Kidney epithelial cell (primary cell): ENCODE measurements around the gene DNAH8. TPM values are rescaled to one million over a fixed set of nuclear protein-coding genes. Genes with fewer than 3 reads are reported as not detected.
A peak's percentile ranks its signal among the peaks of the same experiment; 100 is the strongest.

Experiments
- DNase-seq: peaks from one replicate; pipeline ENCODE4 v3.0.0-alpha.2; 2010; ENCODE audit warnings: low read depth
- H3K27me3 ChIP-seq: 2 replicates; pipeline ENCODE4 v1.6.0; 2011; ENCODE audit warnings: low read length; ENCODE audit not compliant: control insufficient read depth, insufficient read depth
- H3K36me3 ChIP-seq: 2 replicates; pipeline ENCODE4 v1.5.1; 2011; ENCODE audit warnings: low read length; ENCODE audit not compliant: control insufficient read depth, insufficient read depth
- H3K4me3 ChIP-seq: 2 replicates; pipeline ENCODE4 v1.5.1; 2011; ENCODE audit warnings: low read depth, mild to moderate bottlenecking, control low read depth, low read length
- total RNA-seq: library from RNA; depleted of rRNA; stranded (reverse); fragments of >200 nt; gene quantifications from 2 replicates; pipeline ENCODE4 v1.2.3, GENCODE V29; 2015
- TF ChIP-seq, protein P1 (sequence below): IDR thresholded peaks from 2 replicates; pipeline ENCODE4 v1.5.1; 2011; ENCODE audit warnings: mild to moderate bottlenecking, moderate library complexity, low read length, control low read depth, inconsistent platforms; ENCODE audit not compliant: insufficient read depth, poor library complexity, severe bottlenecking

DNAH8 gene
- total RNA-seq, 1 donor from 2014 or later: not detected

DNA sequence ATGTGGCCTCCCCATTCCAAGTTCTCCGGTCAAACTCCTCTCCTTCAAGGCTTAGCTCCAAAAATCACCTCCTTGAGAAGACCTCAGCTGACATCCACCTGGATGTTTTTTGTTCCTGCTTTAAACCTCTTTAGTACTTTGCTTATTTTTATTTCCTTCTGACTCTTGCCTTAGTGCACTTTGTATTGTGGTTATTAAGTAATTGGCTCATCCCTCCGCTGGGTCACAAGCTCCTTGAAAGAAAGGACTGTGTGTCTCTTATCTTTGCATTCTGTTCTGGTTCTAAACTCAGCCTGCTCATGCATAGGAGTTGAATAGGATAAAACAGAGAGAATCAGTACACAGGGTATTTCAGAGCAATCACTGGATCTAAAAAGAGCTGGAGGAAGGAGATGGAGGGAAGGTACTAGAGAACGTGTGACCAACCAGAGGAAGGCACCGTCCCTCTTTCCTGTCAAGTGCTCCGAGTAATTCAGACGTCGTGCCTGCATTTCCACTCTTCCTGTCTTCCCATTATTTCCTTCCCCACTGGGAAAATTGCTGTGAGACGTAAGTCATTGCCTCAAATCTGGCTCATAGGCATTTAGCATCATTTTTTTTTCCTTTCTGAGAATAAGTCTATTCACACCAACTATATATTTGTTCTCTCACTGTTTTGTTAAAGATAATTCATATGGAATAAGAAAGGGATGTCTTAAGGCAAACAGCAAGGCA is 273.8 kb downstream of the DNAH8 start:
- no peak for DNase-seq
- TF ChIP-seq, protein P1, sequence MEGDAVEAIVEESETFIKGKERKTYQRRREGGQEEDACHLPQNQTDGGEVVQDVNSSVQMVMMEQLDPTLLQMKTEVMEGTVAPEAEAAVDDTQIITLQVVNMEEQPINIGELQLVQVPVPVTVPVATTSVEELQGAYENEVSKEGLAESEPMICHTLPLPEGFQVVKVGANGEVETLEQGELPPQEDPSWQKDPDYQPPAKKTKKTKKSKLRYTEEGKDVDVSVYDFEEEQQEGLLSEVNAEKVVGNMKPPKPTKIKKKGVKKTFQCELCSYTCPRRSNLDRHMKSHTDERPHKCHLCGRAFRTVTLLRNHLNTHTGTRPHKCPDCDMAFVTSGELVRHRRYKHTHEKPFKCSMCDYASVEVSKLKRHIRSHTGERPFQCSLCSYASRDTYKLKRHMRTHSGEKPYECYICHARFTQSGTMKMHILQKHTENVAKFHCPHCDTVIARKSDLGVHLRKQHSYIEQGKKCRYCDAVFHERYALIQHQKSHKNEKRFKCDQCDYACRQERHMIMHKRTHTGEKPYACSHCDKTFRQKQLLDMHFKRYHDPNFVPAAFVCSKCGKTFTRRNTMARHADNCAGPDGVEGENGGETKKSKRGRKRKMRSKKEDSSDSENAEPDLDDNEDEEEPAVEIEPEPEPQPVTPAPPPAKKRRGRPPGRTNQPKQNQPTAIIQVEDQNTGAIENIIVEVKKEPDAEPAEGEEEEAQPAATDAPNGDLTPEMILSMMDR: no peak

DNA sequence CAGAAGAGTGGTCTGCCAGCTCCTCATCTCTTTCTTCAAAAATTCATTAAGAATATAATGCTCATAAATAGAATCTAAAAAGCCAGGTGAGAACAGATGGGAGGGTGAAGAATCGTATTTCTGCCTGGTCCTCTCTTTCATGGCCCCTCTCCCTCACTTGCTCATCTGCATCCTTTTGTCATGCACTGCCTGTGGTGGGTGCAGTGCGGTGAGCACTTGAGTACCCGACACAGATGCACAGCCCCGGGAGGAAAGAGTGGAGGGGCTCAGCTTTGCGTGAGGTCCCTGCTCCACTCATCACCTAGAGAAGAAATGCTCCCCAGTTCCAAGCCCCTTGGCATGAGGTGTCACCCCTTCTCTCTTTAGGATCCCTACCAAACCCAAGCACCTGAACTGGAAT is 275.4 kb downstream of the DNAH8 start:
- Histone ChIP-seq H3K4me3 (no peak overlapping the region), H3K27me3 (peaks cover 3% of the 10 kb centered on the region), H3K36me3 (no peaks in the 10 kb centered on the region)
- TF ChIP-seq, protein P1: no peak
- no peak for DNase-seq

More for the DNA sequence above, 273.8 kb downstream of the DNAH8 start:
- peaks cover 3% of the 10 kb centered on the region for H3K27me3 ChIP-seq
- H3K36me3 ChIP-seq: no peaks in the 10 kb centered on the region
- no peak overlapping the region for H3K4me3 ChIP-seq

DNA sequence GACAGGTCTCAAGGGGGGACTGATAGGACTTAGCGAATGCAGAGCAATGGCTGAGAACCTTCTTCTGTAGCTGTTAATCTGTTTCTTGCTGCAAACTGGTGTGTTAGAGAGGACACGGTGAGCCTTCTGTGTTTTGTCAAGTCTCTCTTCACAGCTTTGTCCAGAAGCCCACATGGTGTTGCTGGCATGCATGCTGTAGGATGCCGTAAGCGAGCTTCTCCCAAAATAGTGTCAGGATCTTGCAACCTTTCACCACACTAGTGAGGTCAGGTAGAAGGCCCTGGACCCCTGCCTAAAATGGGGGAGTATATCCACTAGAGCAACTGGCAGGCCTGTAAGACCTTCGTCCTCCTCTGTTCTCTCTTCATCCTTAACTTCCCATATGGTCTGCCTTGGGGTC is 281.6 kb downstream of the DNAH8 start:
- no peak for DNase-seq
- TF ChIP-seq, protein P1: no peak
- no peak overlapping the region for H3K4me3 ChIP-seq
- H3K36me3 ChIP-seq: no peaks in the 10 kb centered on the region
- peaks cover 2% of the 10 kb centered on the region for H3K27me3 ChIP-seq

DNA sequence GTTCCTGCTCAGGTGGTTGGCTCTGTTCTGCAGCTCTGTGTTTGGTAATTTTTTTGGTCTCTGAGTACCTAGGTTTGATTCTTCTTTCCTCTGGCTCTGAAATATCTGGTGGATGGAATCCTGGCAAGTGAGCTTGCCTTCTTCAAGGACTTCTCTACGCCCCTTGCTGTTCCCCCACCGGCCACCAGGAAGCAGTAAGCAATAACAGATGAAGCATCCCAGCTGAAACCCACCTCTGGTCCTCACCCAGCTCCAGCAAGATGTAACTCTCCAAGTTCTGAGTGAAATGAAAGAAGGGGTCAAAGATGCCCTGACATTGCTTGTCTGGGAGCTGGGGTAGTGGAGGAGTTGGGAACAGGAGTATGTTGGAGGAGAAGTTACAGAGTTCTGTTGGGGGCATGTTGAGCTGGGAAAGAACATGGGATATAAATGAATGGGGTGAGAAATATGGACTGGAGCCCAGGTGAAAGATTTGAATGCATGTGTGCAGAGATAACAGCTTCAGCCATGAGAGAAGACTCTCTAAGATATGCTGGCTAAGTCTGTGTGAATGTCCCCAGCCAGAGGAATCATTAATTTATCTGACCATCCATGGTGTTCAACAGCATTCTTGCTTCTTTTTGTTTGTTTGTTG is 282.1 kb downstream of the DNAH8 start:
- TF ChIP-seq, protein P1: peak; percentile 65
- Histone ChIP-seq H3K27me3 (peaks cover 2% of the 10 kb centered on the region), H3K4me3 (no peak overlapping the region), H3K36me3 (no peaks in the 10 kb centered on the region)
- DNase-seq: no peak

DNA sequence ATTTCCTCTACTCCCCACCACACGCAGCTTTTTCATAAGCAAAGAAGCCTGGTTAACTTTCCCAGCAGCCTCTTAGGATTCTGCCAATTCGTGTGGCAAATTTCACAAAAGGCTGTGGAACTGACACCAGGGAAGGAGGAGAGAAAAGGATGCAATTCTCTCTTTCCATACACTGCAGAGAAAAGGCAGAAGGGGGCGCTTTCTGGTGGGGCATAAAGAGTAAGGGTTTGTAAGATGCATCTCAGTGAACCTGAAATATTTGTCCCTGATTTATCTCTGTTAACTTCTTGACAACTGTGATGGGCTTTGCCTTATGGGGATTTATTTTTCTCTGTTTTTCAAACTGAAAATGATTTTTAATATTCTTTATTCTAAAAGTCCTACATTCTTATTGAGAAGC is 288.0 kb downstream of the DNAH8 start:
- Histone ChIP-seq H3K36me3 (no peaks in the 10 kb centered on the region), H3K4me3 (no peak overlapping the region), H3K27me3 (no peaks in the 10 kb centered on the region)
- no peak for DNase-seq
- TF ChIP-seq, protein P1: peak; percentile 30
